Neural progenitor cell (in vitro differentiated cells): Measurements from ENCODE around the gene ZNF483. TPM values are rescaled to one million over a fixed set of nuclear protein-coding genes. Genes with fewer than 3 reads are reported as not detected.
"Not testable (repeated sequence)": the region's sequence is repeated elsewhere in the genome, so short reads cannot be mapped to it uniquely, and the experiment has no call there.

ENCODE experiments used
- DNase-seq: peaks from one replicate; pipeline ENCODE4 v3.0.0-alpha.2; 2016; ENCODE audit warnings: low spot score
- H2AFZ ChIP-seq: fragments of 200-600 bp; sonication (generic); replicated peaks from 2 replicates; pipeline ENCODE4 v1.6.1; 2016; ENCODE audit warnings: antibody characterized with exemption
- H3F3A ChIP-seq: fragments of 200-600 bp; sonication (generic); 2 replicates; pipeline ENCODE4 v1.6.1; 2016; ENCODE audit warnings: antibody characterized with exemption, low read depth
- H3K27ac ChIP-seq: fragments of 200-600 bp; sonication (generic); 2 replicates; pipeline ENCODE4 v1.5.1; 2016; ENCODE audit warnings: mild to moderate bottlenecking
- H3K27me3 ChIP-seq: fragments of 200-600 bp; sonication (generic); 2 replicates; pipeline ENCODE4 v1.6.1; 2016; ENCODE audit warnings: mild to moderate bottlenecking, moderate library complexity
- H3K36me3 ChIP-seq: fragments of 200-600 bp; sonication (generic); 2 replicates; pipeline ENCODE4 v1.5.1; 2016
- H3K4me1 ChIP-seq: fragments of 200-600 bp; sonication (generic); 2 replicates; pipeline ENCODE4 v1.6.1; 2016; ENCODE audit warnings: mixed run types
- H3K4me2 ChIP-seq: fragments of 200-600 bp; sonication (generic); 2 replicates; pipeline ENCODE4 v1.6.1; 2016
- H3K4me3 ChIP-seq: fragments of 200-600 bp; sonication (generic); 2 replicates; pipeline ENCODE4 v1.5.1; 2016
- H3K79me2 ChIP-seq: fragments of 200-600 bp; sonication (generic); 2 replicates; pipeline ENCODE4 v1.6.1; 2016; ENCODE audit warnings: low read depth
- H3K9ac ChIP-seq: fragments of 200-600 bp; sonication (generic); 2 replicates; pipeline ENCODE4 v1.6.1; 2016
- H3K9me3 ChIP-seq: fragments of 200-600 bp; sonication (generic); 2 replicates; pipeline ENCODE4 v1.5.1; 2016; ENCODE audit warnings: low read depth
- H4K20me1 ChIP-seq: fragments of 200-600 bp; sonication (generic); 2 replicates; pipeline ENCODE4 v1.6.1; 2016; ENCODE audit warnings: low read depth
- H3K27ac Mint-ChIP-seq: 3 replicates; pipeline ENCODE4 v1.8.0; 2021; ENCODE audit warnings: mixed read lengths
- H3K27me3 Mint-ChIP-seq: 2 replicates; pipeline ENCODE4 v1.8.0; 2022; ENCODE audit warnings: low read depth, mild to moderate bottlenecking, inconsistent platforms, moderate library complexity, mixed read lengths; ENCODE audit not compliant: insufficient read depth
- H3K36me3 Mint-ChIP-seq: 3 replicates; pipeline ENCODE4 v1.8.0; 2021; ENCODE audit warnings: mixed read lengths
- H3K4me1 Mint-ChIP-seq: 3 replicates; pipeline ENCODE4 v1.8.0; 2021; ENCODE audit warnings: mixed read lengths
- H3K4me3 Mint-ChIP-seq: 3 replicates; pipeline ENCODE4 v1.8.0; 2021; ENCODE audit warnings: mild to moderate bottlenecking, moderate library complexity, mixed read lengths
- H3K9me3 Mint-ChIP-seq: 3 replicates; pipeline ENCODE4 v1.8.0; 2020; ENCODE audit warnings: mixed read lengths
- EZH2 ChIP-seq: fragments of 200-600 bp; sonication (generic); IDR thresholded peaks from 2 replicates; pipeline ENCODE4 v1.6.1; 2017; ENCODE audit warnings: antibody characterized with exemption, mild to moderate bottlenecking, moderate library complexity
- EZH2phosphoT487 ChIP-seq: fragments of 200-600 bp; sonication (generic); IDR thresholded peaks from 2 replicates; pipeline ENCODE4 v1.6.1; 2017; ENCODE audit warnings: antibody characterized with exemption
- total RNA-seq: library from RNA; depleted of rRNA; stranded (reverse); fragments of >200 nt; gene quantifications from 2 replicates; pipeline ENCODE4 v1.2.3, GENCODE V29; 2015; ENCODE audit warnings: low replicate concordance
- TF ChIP-seq, protein P1 (sequence below): fragments of 200-600 bp; sonication (generic); IDR thresholded peaks from 2 replicates; pipeline ENCODE4 v1.5.1; 2017; ENCODE audit warnings: antibody characterized with exemption, mild to moderate bottlenecking

Gene ZNF483
- total RNA-seq, 1 donor from 2014 or later, result 30.7 TPM

DNA sequence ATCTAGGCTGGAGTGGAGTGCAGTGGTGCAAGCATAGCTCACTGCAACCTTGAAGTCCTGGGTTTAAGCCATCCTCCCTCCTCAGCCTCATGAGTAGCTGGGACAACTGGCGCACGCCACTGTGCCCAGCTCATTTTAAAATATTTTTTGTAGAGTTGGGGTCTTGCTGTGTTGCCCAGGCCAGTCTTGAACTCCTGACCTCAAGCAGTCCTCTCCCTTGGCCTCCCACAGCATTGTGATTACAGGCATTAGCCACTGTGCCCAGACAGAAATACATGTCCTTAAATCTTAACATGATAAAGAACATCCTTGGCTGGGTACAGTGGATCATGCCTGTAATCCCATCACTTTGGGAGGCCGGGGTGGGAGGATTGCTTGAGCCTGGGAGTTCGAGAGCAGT lies 6.7 kb downstream of the ZNF483 start:
- Mint-ChIP-seq H3K9me3 (peaks cover 44% of the 10 kb centered on the region), H3K4me1 (no peaks in the 10 kb centered on the region), H3K27ac (no peak overlapping the region), H3K27me3 (no peaks in the 10 kb centered on the region), H3K36me3 (peaks cover 64% of the 10 kb centered on the region), H3K4me3 (no peak overlapping the region)
- peaks cover 29% of the 10 kb centered on the region for H3F3A ChIP-seq
- H3K27me3 ChIP-seq, result no peaks in the 10 kb centered on the region
- peaks cover 3% of the 10 kb centered on the region for H3K9me3 ChIP-seq
- no peak overlapping the region for H3K4me3 ChIP-seq
- peaks cover 26% of the 10 kb centered on the region for H3K36me3 ChIP-seq
- no peak overlapping the region for H3K9ac ChIP-seq
- peaks cover 15% of the 10 kb centered on the region for H3K4me1 ChIP-seq
- no peak for DNase-seq
- TF ChIP-seq EZH2phosphoT487 (no peak), EZH2 (no peak)
- TF ChIP-seq, protein P1, sequence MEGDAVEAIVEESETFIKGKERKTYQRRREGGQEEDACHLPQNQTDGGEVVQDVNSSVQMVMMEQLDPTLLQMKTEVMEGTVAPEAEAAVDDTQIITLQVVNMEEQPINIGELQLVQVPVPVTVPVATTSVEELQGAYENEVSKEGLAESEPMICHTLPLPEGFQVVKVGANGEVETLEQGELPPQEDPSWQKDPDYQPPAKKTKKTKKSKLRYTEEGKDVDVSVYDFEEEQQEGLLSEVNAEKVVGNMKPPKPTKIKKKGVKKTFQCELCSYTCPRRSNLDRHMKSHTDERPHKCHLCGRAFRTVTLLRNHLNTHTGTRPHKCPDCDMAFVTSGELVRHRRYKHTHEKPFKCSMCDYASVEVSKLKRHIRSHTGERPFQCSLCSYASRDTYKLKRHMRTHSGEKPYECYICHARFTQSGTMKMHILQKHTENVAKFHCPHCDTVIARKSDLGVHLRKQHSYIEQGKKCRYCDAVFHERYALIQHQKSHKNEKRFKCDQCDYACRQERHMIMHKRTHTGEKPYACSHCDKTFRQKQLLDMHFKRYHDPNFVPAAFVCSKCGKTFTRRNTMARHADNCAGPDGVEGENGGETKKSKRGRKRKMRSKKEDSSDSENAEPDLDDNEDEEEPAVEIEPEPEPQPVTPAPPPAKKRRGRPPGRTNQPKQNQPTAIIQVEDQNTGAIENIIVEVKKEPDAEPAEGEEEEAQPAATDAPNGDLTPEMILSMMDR, result no peak
- no peak overlapping the region for H2AFZ ChIP-seq
- no peak overlapping the region for H3K4me2 ChIP-seq
- H4K20me1 ChIP-seq, result no peaks in the 10 kb centered on the region
- peaks cover 54% of the 10 kb centered on the region for H3K79me2 ChIP-seq
- no peak overlapping the region for H3K27ac ChIP-seq

DNA sequence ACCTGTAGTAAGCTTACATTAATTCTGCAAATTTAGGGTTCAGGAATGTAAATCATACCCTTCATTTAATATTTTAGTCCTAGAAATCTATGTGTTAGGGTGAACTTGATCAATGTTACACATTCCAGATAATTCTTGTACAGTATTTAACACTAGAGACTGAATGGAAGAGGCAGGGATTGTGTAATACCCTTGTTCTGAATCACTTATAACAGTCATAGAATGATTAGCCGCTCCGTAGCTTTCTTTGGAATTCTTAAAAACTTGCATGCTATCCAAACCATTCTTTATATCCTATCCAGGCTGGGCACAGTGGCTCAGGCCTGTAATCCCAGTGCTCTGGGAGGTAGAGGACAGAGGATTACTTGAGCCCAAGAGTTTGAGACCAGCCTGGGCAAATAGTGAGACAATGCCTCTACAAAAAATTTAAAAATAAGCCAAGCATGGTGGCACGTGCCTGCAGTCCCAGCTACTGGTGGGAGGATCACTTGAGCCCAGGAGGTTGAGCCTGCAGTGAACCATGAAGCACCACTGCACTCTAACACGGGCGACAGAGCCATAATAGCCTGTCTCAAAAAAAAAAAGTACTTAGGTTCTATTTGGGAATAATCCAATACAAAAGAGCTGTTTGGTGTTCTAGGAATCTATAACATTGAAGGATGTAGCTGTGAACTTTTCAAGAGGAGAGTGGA lies 8.3 kb downstream of the ZNF483 start:
- H3K4me3 Mint-ChIP-seq, result no peak overlapping the region
- H3K9me3 ChIP-seq, result peaks cover 10% of the 10 kb centered on the region
- H3K27ac Mint-ChIP-seq, result no peak overlapping the region
- DNase-seq, result no peak
- H3K4me2 ChIP-seq, result no peak overlapping the region
- H3K9me3 Mint-ChIP-seq, result peaks cover 56% of the 10 kb centered on the region
- H2AFZ ChIP-seq, result no peak overlapping the region
- H3K79me2 ChIP-seq, result peaks cover 40% of the 10 kb centered on the region
- peaks cover 15% of the 10 kb centered on the region for H3K4me1 ChIP-seq
- peaks cover 19% of the 10 kb centered on the region for H3F3A ChIP-seq
- H3K4me1 Mint-ChIP-seq, result no peaks in the 10 kb centered on the region
- peaks cover 68% of the 10 kb centered on the region for H3K36me3 Mint-ChIP-seq
- no peaks in the 10 kb centered on the region for H3K27me3 ChIP-seq
- H3K9ac ChIP-seq, result no peak overlapping the region
- TF ChIP-seq EZH2 (no peak), EZH2phosphoT487 (no peak)
- H3K27me3 Mint-ChIP-seq, result no peaks in the 10 kb centered on the region
- H3K27ac ChIP-seq, result no peak overlapping the region
- no peaks in the 10 kb centered on the region for H4K20me1 ChIP-seq
- H3K36me3 ChIP-seq, result peaks cover 40% of the 10 kb centered on the region
- no peak overlapping the region for H3K4me3 ChIP-seq

DNA sequence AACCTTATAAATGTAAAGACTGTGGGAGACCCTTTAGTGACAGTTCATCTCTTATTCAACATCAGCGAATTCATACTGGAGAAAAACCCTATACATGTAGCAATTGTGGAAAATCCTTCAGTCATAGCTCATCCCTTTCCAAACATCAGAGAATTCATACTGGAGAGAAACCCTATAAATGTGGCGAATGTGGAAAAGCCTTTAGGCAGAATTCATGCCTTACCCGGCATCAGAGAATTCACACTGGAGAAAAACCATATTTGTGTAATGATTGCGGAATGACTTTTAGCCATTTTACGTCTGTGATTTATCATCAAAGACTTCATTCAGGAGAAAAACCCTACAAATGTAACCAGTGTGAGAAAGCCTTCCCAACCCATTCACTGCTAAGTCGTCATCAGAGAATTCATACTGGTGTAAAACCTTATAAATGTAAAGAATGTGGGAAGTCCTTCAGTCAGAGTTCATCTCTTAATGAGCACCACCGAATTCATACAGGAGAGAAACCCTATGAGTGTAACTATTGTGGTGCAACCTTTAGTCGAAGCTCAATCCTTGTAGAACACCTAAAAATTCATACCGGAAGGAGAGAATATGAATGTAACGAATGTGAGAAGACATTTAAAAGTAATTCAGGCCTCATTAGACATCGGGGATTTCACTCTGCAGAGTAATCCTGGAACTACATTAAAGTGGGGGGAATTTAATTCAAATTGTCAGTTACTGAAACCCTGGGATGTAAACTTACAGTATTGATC lies 17.7 kb downstream of the ZNF483 start:
- Mint-ChIP-seq H3K36me3 (peaks cover 79% of the 10 kb centered on the region), H3K4me1 (no peaks in the 10 kb centered on the region), H3K4me3 (no peak overlapping the region), H3K27me3 (peaks cover 2% of the 10 kb centered on the region), H3K9me3 (peaks cover 80% of the 10 kb centered on the region), H3K27ac (no peak overlapping the region)
- no peak overlapping the region for H2AFZ ChIP-seq
- no peak overlapping the region for H3K9ac ChIP-seq
- H3K9me3 ChIP-seq, result peaks cover 79% of the 10 kb centered on the region
- no peaks in the 10 kb centered on the region for H3K4me1 ChIP-seq
- no peak overlapping the region for H3K27ac ChIP-seq
- H4K20me1 ChIP-seq, result no peaks in the 10 kb centered on the region
- no peak overlapping the region for H3K4me2 ChIP-seq
- peaks cover 6% of the 10 kb centered on the region for H3F3A ChIP-seq
- DNase-seq, result no peak
- TF ChIP-seq, protein P1, result no peak
- no peak for TF ChIP-seq EZH2
- TF ChIP-seq EZH2phosphoT487, result no peak
- H3K27me3 ChIP-seq, result no peaks in the 10 kb centered on the region
- H3K4me3 ChIP-seq, result no peak overlapping the region
- peaks cover 87% of the 10 kb centered on the region for H3K36me3 ChIP-seq
- H3K79me2 ChIP-seq, result peaks cover 6% of the 10 kb centered on the region

DNA sequence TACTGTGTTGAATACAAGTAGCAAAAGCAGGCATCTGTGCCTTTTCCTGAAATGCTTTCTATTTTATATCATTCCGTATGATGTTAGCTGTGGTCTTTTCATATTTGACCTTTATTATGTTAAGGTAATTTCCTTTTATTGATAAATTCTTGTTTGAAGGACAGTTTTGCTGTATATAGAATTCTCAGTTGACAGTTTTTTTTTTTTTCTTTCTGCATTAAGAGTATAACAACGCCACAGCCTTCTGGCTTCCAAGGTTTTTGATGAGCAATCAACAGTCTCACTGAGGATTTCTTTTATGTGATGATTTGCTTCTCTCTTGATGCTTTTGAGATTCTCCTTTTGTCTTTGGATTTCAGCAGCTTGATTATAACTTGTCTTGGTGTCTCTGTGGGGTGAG lies 23.6 kb downstream of the ZNF483 start:
- Mint-ChIP-seq H3K4me1 (no peaks in the 10 kb centered on the region), H3K36me3 (peaks cover 68% of the 10 kb centered on the region), H3K27me3 (no peaks in the 10 kb centered on the region), H3K9me3 (peaks cover 66% of the 10 kb centered on the region), H3K4me3 (no peak overlapping the region), H3K27ac (no peak overlapping the region)
- no peak overlapping the region for H3K4me2 ChIP-seq
- no peak overlapping the region for H2AFZ ChIP-seq
- H3K9me3 ChIP-seq, result peaks cover 55% of the 10 kb centered on the region
- no peak for DNase-seq
- no peaks in the 10 kb centered on the region for H3K4me1 ChIP-seq
- H3F3A ChIP-seq, result no peaks in the 10 kb centered on the region
- H4K20me1 ChIP-seq, result no peaks in the 10 kb centered on the region
- no peak overlapping the region for H3K9ac ChIP-seq
- H3K27ac ChIP-seq, result no peak overlapping the region
- H3K79me2 ChIP-seq, result peaks cover 11% of the 10 kb centered on the region
- no peak overlapping the region for H3K4me3 ChIP-seq
- TF ChIP-seq, protein P1, result no peak
- TF ChIP-seq EZH2, result no peak
- TF ChIP-seq EZH2phosphoT487, result no peak
- no peaks in the 10 kb centered on the region for H3K27me3 ChIP-seq
- H3K36me3 ChIP-seq, result peaks cover 76% of the 10 kb centered on the region

DNA sequence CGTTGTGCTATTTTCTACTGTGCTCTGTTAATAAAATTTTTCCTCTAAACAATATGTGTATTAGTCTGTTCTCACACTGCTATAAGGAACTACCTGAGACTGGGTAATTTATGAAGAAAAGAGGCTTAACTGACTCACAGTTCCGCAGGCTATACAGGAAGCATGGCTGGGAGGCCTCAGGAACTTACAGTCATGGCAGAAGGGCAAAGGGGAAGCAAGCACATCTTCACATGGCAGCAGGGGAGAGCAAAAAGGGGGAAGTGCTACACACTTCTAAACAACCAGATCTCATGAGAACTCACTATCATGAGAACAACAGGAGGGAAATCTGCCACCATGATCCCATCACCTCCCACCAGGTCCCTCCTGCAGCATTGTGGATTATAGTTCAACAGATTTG lies 30.4 kb downstream of the ZNF483 start:
- Histone ChIP-seq H3K9me3 (peaks cover 11% of the 10 kb centered on the region), H3K36me3 (peaks cover 26% of the 10 kb centered on the region)
- not testable (repeated sequence) for H3K27me3 Mint-ChIP-seq, DNase-seq, H3K27ac Mint-ChIP-seq, H3K27ac ChIP-seq, H3K4me3 Mint-ChIP-seq, H2AFZ ChIP-seq, H3K4me3 ChIP-seq, H3K27me3 ChIP-seq, H3K4me1 ChIP-seq, H3K9ac ChIP-seq, H3K79me2 ChIP-seq, H4K20me1 ChIP-seq, H3K4me1 Mint-ChIP-seq, H3F3A ChIP-seq, H3K4me2 ChIP-seq
- H3K36me3 Mint-ChIP-seq, result peaks cover 48% of the 10 kb centered on the region
- peaks cover 59% of the 10 kb centered on the region for H3K9me3 Mint-ChIP-seq
